Measurements from ENCODE around the gene SWSAP1. TPM values are rescaled to one million over a fixed set of nuclear protein-coding genes. Genes with fewer than 3 reads are reported as not detected.
A peak's percentile ranks its signal among the peaks of the same experiment; 100 is the strongest.
"Not testable (repeated sequence)": the region's sequence is repeated elsewhere in the genome, so short reads cannot be mapped to it uniquely, and the experiment has no call there.

Gene SWSAP1
- total and polyA plus RNA-seq, 2 donors (not counting 1 experiment from before 2014, with no cell fraction given) = 0.50 to 1.2 TPM

DNA sequence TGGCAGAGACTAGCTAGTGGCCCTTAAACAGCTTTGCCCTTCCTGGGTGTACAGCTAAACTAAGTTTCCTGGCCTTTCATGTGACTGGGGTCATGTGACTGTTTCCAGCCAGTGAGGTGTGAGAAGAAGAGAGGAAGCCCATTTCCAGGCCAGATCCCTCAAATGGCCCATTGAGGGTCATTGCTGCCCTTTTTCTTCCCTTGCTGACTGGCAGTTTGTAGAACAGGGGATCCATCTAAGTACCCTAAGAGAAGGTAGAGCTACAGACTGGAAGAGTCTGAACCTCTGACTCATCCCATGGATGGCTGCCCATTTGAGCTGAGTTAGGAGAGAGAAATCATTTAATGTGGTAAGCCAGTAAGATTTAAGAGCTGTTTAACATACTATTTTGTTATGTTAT is 2.8 kb downstream of the SWSAP1 start:
- Histone ChIP-seq H3K27ac (ENCODE audit: insufficient read depth, low read length) (peak overlapping the region; percentile 48), H3K9me3 (ENCODE audit: control insufficient read depth, insufficient read depth, low read depth, low read length) (no peaks in the 10 kb centered on the region), H3K79me2 (ENCODE audit: control insufficient read depth, insufficient read depth, low read length) (peaks cover 7% of the 10 kb centered on the region), H3K4me1 (ENCODE audit: control insufficient read depth, extremely low read depth, insufficient read depth, low read length) (peaks cover 31% of the 10 kb centered on the region), H4K20me1 (ENCODE audit: control insufficient read depth, extremely low read depth, insufficient read depth, low read length) (no peaks in the 10 kb centered on the region), H3K4me2 (ENCODE audit: extremely low read depth, insufficient read depth, low read length) (peak overlapping the region; percentile 75), H2AFZ (ENCODE audit: low read length) (peak overlapping the region; percentile 51), H3K4me3 (replicated peaks in 1 of 4; ENCODE audit: control extremely low read depth in 1 of 4, insufficient read depth in 1 of 4, low read depth in 3 of 4, low read length in 4 of 4) (no peak overlapping the region), H3K27me3 (ENCODE audit: control insufficient read depth, insufficient read depth, low read length) (no peaks in the 10 kb centered on the region), H3K9ac (ENCODE audit: insufficient read depth, low read length) (no peak overlapping the region), H3K36me3 (ENCODE audit: control insufficient read depth, insufficient read depth, low read length) (no peaks in the 10 kb centered on the region)
- DNase-seq (ENCODE audit: low read depth in 2 of 2) = peak; percentile 91 to 92
- TF ChIP-seq EZH2 (IDR thresholded peaks at IDR 0.05; ENCODE audit: low read length, missing control alignments) = no peak
- TF ChIP-seq, protein P1, sequence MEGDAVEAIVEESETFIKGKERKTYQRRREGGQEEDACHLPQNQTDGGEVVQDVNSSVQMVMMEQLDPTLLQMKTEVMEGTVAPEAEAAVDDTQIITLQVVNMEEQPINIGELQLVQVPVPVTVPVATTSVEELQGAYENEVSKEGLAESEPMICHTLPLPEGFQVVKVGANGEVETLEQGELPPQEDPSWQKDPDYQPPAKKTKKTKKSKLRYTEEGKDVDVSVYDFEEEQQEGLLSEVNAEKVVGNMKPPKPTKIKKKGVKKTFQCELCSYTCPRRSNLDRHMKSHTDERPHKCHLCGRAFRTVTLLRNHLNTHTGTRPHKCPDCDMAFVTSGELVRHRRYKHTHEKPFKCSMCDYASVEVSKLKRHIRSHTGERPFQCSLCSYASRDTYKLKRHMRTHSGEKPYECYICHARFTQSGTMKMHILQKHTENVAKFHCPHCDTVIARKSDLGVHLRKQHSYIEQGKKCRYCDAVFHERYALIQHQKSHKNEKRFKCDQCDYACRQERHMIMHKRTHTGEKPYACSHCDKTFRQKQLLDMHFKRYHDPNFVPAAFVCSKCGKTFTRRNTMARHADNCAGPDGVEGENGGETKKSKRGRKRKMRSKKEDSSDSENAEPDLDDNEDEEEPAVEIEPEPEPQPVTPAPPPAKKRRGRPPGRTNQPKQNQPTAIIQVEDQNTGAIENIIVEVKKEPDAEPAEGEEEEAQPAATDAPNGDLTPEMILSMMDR (conservative IDR thresholded peaks at IDR 0.05 in 1 of 2, IDR thresholded peaks at IDR 0.05 in 1 of 2; ENCODE audit: low read depth in 1 of 2, low read length in 2 of 2) = no peak

DNA sequence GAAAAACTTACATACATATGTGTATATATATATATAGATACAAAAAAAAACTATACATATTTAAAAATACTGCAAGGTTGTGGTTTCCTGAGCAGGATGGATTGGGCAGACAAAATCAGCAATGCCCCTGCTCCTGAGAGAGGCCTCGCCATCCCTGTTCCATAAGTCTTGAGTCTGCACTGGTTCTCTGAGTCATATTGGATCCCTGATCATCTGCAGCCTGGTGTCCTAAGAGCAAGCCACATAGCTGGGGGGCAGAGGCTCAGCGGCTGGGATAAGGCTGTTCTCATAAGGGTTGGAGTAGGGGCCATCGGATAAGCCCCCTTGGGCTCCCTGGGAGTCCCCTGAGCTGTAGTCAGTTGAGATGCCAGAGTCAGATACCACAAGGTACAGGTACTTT is 3.3 kb downstream of the SWSAP1 start:
- no peak for TF ChIP-seq EZH2 (IDR thresholded peaks at IDR 0.05; ENCODE audit: low read length, missing control alignments)
- TF ChIP-seq, protein P1 (conservative IDR thresholded peaks at IDR 0.05 in 1 of 2, IDR thresholded peaks at IDR 0.05 in 1 of 2; ENCODE audit: low read depth in 1 of 2, low read length in 2 of 2) = no peak
- peak in 1 of 2 donors; percentile 49 for DNase-seq (ENCODE audit: low read depth in 2 of 2)
- Histone ChIP-seq H3K4me2 (ENCODE audit: extremely low read depth, insufficient read depth, low read length) (peak overlapping the region; percentile 54), H3K4me1 (ENCODE audit: control insufficient read depth, extremely low read depth, insufficient read depth, low read length) (peaks cover 31% of the 10 kb centered on the region), H2AFZ (ENCODE audit: low read length) (no peak overlapping the region), H3K79me2 (ENCODE audit: control insufficient read depth, insufficient read depth, low read length) (peaks cover 7% of the 10 kb centered on the region), H3K36me3 (ENCODE audit: control insufficient read depth, insufficient read depth, low read length) (no peaks in the 10 kb centered on the region), H3K9me3 (ENCODE audit: control insufficient read depth, insufficient read depth, low read depth, low read length) (no peaks in the 10 kb centered on the region), H3K9ac (ENCODE audit: insufficient read depth, low read length) (no peak overlapping the region), H3K27me3 (ENCODE audit: control insufficient read depth, insufficient read depth, low read length) (no peaks in the 10 kb centered on the region), H4K20me1 (ENCODE audit: control insufficient read depth, extremely low read depth, insufficient read depth, low read length) (no peaks in the 10 kb centered on the region), H3K27ac (ENCODE audit: insufficient read depth, low read length) (peak overlapping the region; percentile 46), H3K4me3 (replicated peaks in 1 of 4; ENCODE audit: control extremely low read depth in 1 of 4, insufficient read depth in 1 of 4, low read depth in 3 of 4, low read length in 4 of 4) (no peak overlapping the region)

DNA sequence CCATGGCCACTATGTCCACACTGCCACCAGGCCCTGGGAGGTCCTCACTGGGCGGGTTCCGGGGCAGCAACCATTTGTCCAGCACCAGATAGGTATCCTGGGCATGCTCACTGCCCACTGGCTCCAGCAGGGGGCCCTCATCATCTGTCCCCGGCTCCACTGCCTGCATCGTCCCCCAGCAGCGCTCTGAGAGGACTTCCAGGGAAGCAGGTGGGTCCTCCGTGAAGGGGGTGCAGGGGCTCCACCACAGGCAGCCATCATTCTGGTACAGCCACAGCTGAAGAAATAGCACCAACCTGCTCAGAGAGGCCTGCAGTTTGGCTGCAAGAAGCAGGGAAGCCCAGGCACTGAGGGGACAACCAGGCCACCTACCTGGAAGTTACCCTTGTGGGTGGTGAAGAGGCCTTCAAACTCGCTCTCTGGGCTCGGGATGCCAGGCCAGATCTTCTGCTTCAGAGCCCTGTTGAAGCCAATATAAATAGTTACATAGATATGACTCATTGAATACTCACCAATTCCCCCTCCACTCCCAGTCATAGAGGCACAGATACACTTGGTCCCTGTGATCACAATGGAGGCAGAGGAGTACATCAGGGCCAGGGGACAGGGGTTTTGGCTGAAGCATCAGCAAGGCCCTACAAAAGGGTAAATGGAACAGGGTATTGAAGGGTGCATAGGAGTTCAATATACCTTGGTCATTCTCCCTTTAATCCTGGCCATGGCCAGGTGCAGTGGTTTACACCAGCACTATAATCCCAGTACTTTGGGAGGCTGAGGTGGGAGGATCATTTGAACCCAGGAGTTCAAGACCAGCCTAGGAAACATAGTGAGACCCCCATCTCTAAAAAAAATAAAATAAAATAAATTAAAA is 4.1 kb downstream of the SWSAP1 start:
- TF ChIP-seq, protein P1 (conservative IDR thresholded peaks at IDR 0.05 in 1 of 2, IDR thresholded peaks at IDR 0.05 in 1 of 2; ENCODE audit: low read depth in 1 of 2, low read length in 2 of 2) = peak; percentile 50 to 52
- no peak for TF ChIP-seq EZH2 (IDR thresholded peaks at IDR 0.05; ENCODE audit: low read length, missing control alignments)
- H3K9me3 ChIP-seq (ENCODE audit: control insufficient read depth, insufficient read depth, low read depth, low read length) = no peaks in the 10 kb centered on the region
- H3K79me2 ChIP-seq (ENCODE audit: control insufficient read depth, insufficient read depth, low read length) = peaks cover 7% of the 10 kb centered on the region
- no peaks in the 10 kb centered on the region for H3K27me3 ChIP-seq (ENCODE audit: control insufficient read depth, insufficient read depth, low read length)
- no peak overlapping the region for H3K9ac ChIP-seq (ENCODE audit: insufficient read depth, low read length)
- no peak overlapping the region for H2AFZ ChIP-seq (ENCODE audit: low read length)
- peak overlapping the region; percentile 57 for H3K4me2 ChIP-seq (ENCODE audit: extremely low read depth, insufficient read depth, low read length)
- DNase-seq (ENCODE audit: low read depth in 2 of 2) = peak; percentile 76 to 86
- H4K20me1 ChIP-seq (ENCODE audit: control insufficient read depth, extremely low read depth, insufficient read depth, low read length) = no peaks in the 10 kb centered on the region
- H3K27ac ChIP-seq (ENCODE audit: insufficient read depth, low read length) = peak overlapping the region; percentile 46
- H3K36me3 ChIP-seq (ENCODE audit: control insufficient read depth, insufficient read depth, low read length) = no peaks in the 10 kb centered on the region
- no peak overlapping the region for H3K4me3 ChIP-seq (replicated peaks in 1 of 4; ENCODE audit: control extremely low read depth in 1 of 4, insufficient read depth in 1 of 4, low read depth in 3 of 4, low read length in 4 of 4)
- H3K4me1 ChIP-seq (ENCODE audit: control insufficient read depth, extremely low read depth, insufficient read depth, low read length) = peaks cover 31% of the 10 kb centered on the region

DNA sequence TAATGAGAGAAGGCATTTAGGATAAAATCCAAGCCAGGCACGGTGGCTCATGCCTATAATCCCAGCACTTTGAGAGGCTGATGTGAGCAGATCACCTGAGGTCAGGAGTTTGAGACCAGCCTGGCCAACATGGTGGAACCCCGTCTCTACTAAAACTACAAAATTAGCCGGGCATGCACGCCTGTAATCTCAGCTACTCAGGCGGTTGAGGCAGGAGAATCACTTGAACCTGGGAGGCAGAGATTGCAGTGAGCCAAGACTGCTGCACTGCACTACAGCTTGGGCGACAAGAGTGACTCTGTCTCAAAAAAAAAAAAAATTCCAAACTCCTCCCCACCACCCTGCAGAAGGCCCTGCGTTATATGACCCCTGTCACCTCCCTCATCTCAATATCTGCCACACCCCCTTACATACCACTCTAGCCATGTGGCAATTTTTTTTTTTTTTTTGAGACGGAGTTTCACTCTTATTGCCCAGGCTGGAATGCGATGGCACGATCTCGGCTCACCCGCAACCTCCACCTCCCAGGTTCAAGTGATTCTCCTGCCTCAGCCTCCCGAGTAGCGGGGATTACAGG is 4.9 kb downstream of the SWSAP1 start:
- peaks cover 31% of the 10 kb centered on the region for H3K4me1 ChIP-seq (ENCODE audit: control insufficient read depth, extremely low read depth, insufficient read depth, low read length)
- H3K9me3 ChIP-seq (ENCODE audit: control insufficient read depth, insufficient read depth, low read depth, low read length); H3K27ac ChIP-seq (ENCODE audit: insufficient read depth, low read length); DNase-seq (ENCODE audit: low read depth in 2 of 2); H3K9ac ChIP-seq (ENCODE audit: insufficient read depth, low read length); H3K79me2 ChIP-seq (ENCODE audit: control insufficient read depth, insufficient read depth, low read length); H3K4me3 ChIP-seq (replicated peaks in 1 of 4; ENCODE audit: control extremely low read depth in 1 of 4, insufficient read depth in 1 of 4, low read depth in 3 of 4, low read length in 4 of 4); H2AFZ ChIP-seq (ENCODE audit: low read length); H3K27me3 ChIP-seq (ENCODE audit: control insufficient read depth, insufficient read depth, low read length); H3K4me2 ChIP-seq (ENCODE audit: extremely low read depth, insufficient read depth, low read length); H3K36me3 ChIP-seq (ENCODE audit: control insufficient read depth, insufficient read depth, low read length); H4K20me1 ChIP-seq (ENCODE audit: control insufficient read depth, extremely low read depth, insufficient read depth, low read length): not testable (repeated sequence)

Data from fibroblast of lung (primary cell).